A549 treated with Mapracorat at 1 μM for 4 hours (cell line): ENCODE data around the gene PLEKHG4. TPM values are rescaled to one million over a fixed set of nuclear protein-coding genes. Genes with fewer than 3 reads are reported as not detected.

Source experiments
- total RNA-seq: library from RNA; stranded (reverse); fragments of 200-300 nt; extraction: Qiagen RNA extraction; gene quantifications from 5 replicates; pipeline ENCODE4 v1.2.3, GENCODE V29; 2022

Gene PLEKHG4
- 9.7 to 17.3 TPM (median 14.6 TPM) in 5 replicates for total RNA-seq

GRCh38 chr16:67279296-67280089 lies at the start of gene PLEKHG4:
Gene PLEKHG4 (plus strand): TSS chr16:67279532. CDS start chr16:67280045, 513 bp downstream.

GRCh38 chr16:67247192-67248072 lies 31.9 kb upstream of the PLEKHG4 start, which contains the start of gene FHOD1:
Gene FHOD1 (minus strand): TSS chr16:67247481. CDS start chr16:67247410, 71 bp downstream.

GRCh38 chr16:67248401-67249177 lies 30.7 kb upstream of the PLEKHG4 start, which contains the start of gene SLC9A5:
Gene SLC9A5 (plus strand): TSS chr16:67248979. CDS start chr16:67249015, 36 bp downstream.

GRCh38 chr16:67326472-67327309 lies 47.4 kb downstream of the PLEKHG4 start, which contains the start of the genes KCTD19 and LRRC36:
Gene KCTD19 (minus strand): TSS chr16:67326741. CDS start chr16:67326707, 34 bp downstream.
Gene LRRC36 (plus strand): TSS chr16:67326815. CDS start chr16:67326863, 48 bp downstream.

Other genes with a start within 250 kb of the PLEKHG4 start
- gene PHAF1, start 169.6 kb upstream of the PLEKHG4 start, total RNA-seq: 22.3 to 24.6 TPM (median 22.8 TPM) in 5 replicates
- 7.4 to 10.0 TPM (median 9.2 TPM) in 5 replicates for gene B3GNT9, start 128.5 kb upstream of the PLEKHG4 start, total RNA-seq
- gene TRADD, start 119.6 kb upstream of the PLEKHG4 start, total RNA-seq: 15.2 to 21.9 TPM (median 21.3 TPM) in 5 replicates
- 5.8 to 11.5 TPM (median 8.5 TPM) in 5 replicates for gene FBXL8, start 119.6 kb upstream of the PLEKHG4 start, total RNA-seq
- 12.2 to 21.9 TPM (median 16.8 TPM) in 5 replicates for gene HSF4, start 114.8 kb upstream of the PLEKHG4 start, total RNA-seq
- 73.1 to 97.4 TPM (median 92.2 TPM) in 5 replicates for gene NOL3, start 109.0 kb upstream of the PLEKHG4 start, total RNA-seq
- 4.2 to 8.5 TPM (median 6.5 TPM) in 5 replicates for gene MATCAP1, start 95.6 kb upstream of the PLEKHG4 start, total RNA-seq
- gene EXOC3L1, start 89.4 kb upstream of the PLEKHG4 start, total RNA-seq: 0.06 to 0.32 TPM (median 0.23 TPM) in 4 of 5 replicates, not detected in the other
- 81.7 to 103 TPM (median 94.2 TPM) in 5 replicates for gene E2F4, start 87.4 kb upstream of the PLEKHG4 start, total RNA-seq
- 0.70 to 1.8 TPM (median 1.1 TPM) in 5 replicates for gene ELMO3, start 80.4 kb upstream of the PLEKHG4 start, total RNA-seq
- gene TMEM208, start 52.4 kb upstream of the PLEKHG4 start, total RNA-seq: 82.1 to 103 TPM (median 91.2 TPM) in 5 replicates
- 40.2 to 67.1 TPM (median 60.9 TPM) in 5 replicates for gene FHOD1, start 32.1 kb upstream of the PLEKHG4 start, total RNA-seq
- gene SLC9A5, start 30.6 kb upstream of the PLEKHG4 start, total RNA-seq: 1.1 to 1.9 TPM (median 1.5 TPM) in 5 replicates
- 0.08 to 0.44 TPM (median 0.20 TPM) in 4 of 5 replicates, not detected in the other for gene KCTD19, start 47.2 kb downstream of the PLEKHG4 start, total RNA-seq
- 0.08 to 0.09 TPM in 2 of 5 replicates, not detected in the others for gene LRRC36, start 47.3 kb downstream of the PLEKHG4 start, total RNA-seq
- 9.1 to 16.5 TPM (median 14.0 TPM) in 5 replicates for gene TPPP3, start 114.0 kb downstream of the PLEKHG4 start, total RNA-seq
- 4.8 to 8.1 TPM (median 7.1 TPM) in 5 replicates for gene ZDHHC1, start 136.9 kb downstream of the PLEKHG4 start, total RNA-seq
- 1.6 to 2.4 TPM (median 2.1 TPM) in 5 replicates for gene HSD11B2, start 151.6 kb downstream of the PLEKHG4 start, total RNA-seq
- 100 to 121 TPM (median 111 TPM) in 5 replicates for gene ATP6V0D1, start 201.6 kb downstream of the PLEKHG4 start, total RNA-seq
- not detected in 5 replicates for gene AGRP, start 204.0 kb downstream of the PLEKHG4 start, total RNA-seq
- gene RIPOR1, start 249.3 kb downstream of the PLEKHG4 start, total RNA-seq: 32.3 to 47.7 TPM (median 41.4 TPM) in 5 replicates